Natural killer cell (primary cell): Measurements from ENCODE around the gene SDR42E2. TPM values are rescaled to one million over a fixed set of nuclear protein-coding genes. Genes with fewer than 3 reads are reported as not detected.

Experiments
- ATAC-seq, 3 donors: fragments of 150-1000 bp in 2 of 3; fragments of 200-7000 bp in 1 of 3; cut with Tn5 transposase; 1 replicate in 1 of 3; 2 replicates in 2 of 3; pipeline ENCODE4 v1.10.0; 2021; ENCODE audit warnings: mild to moderate bottlenecking in 2 of 3, moderate library complexity in 2 of 3
- DNase-seq, 2 donors: peaks; one replicate each; pipeline versions ENCODE4 v3.0.0 to v3.0.0-alpha.2; 2013 to 2021; ENCODE audit warnings: mixed read lengths in 1 of 2
- H3K27ac ChIP-seq: one replicate; pipeline ENCODE4 v1.5.1; 2013; ENCODE audit warnings: mild to moderate bottlenecking, low read length
- H3K27me3 ChIP-seq: one replicate; pipeline ENCODE4 v1.6.1; 2013; ENCODE audit warnings: low read length; ENCODE audit not compliant: control insufficient read depth, insufficient read depth
- H3K36me3 ChIP-seq: one replicate; pipeline ENCODE4 v1.6.1; 2013; ENCODE audit warnings: low read length; ENCODE audit not compliant: control insufficient read depth, insufficient read depth
- H3K4me1 ChIP-seq: one replicate; pipeline ENCODE4 v1.6.1; 2013; ENCODE audit warnings: low read length; ENCODE audit not compliant: control insufficient read depth, insufficient read depth
- H3K4me3 ChIP-seq: one replicate; pipeline ENCODE4 v1.5.1; 2013; ENCODE audit warnings: low read length
- H3K9me3 ChIP-seq: one replicate; pipeline ENCODE4 v1.6.1; 2013; ENCODE audit warnings: low read length; ENCODE audit not compliant: control insufficient read depth, insufficient read depth
- H3K27ac Mint-ChIP-seq, 2 donors: one replicate each; pipeline ENCODE4 v1.8.0; 2022; ENCODE audit warnings: mild to moderate bottlenecking in 2 of 2, mixed read lengths in 2 of 2, moderate library complexity in 1 of 2
- H3K27me3 Mint-ChIP-seq, 2 donors: one replicate each; pipeline ENCODE4 v1.8.0; 2022; ENCODE audit warnings: low read depth in 2 of 2, mixed read lengths in 2 of 2
- H3K36me3 Mint-ChIP-seq: one replicate; pipeline ENCODE4 v1.8.0; 2022; ENCODE audit warnings: mixed read lengths
- H3K4me1 Mint-ChIP-seq, 2 donors: one replicate each; pipeline ENCODE4 v1.8.0; 2022; ENCODE audit warnings: mixed read lengths in 2 of 2
- H3K4me3 Mint-ChIP-seq: one replicate; pipeline ENCODE4 v1.8.0; 2022; ENCODE audit warnings: mild to moderate bottlenecking, moderate library complexity, mixed read lengths
- H3K9me3 Mint-ChIP-seq, 2 donors: one replicate each; pipeline ENCODE4 v1.8.0; 2022; ENCODE audit warnings: mixed read lengths in 2 of 2
- CTCF ChIP-seq: fragments of 200-600 bp; IDR thresholded peaks from one replicate; pipeline ENCODE4 v1.8.0; 2022; ENCODE audit warnings: antibody characterized with exemption
- whole genome bisulfite sequencing: methylation state at CpG from one replicate; pipeline ENCODE4 v1.1.7; 2013; ENCODE audit warnings: missing lambda C conversion rate; ENCODE audit not compliant: insufficient coverage; 5-methylcytosine and 5-hydroxymethylcytosine counted together
- intact Hi-C: fragments of 100-400 bp; cut with micrococcal nuclease; formaldehyde crosslinking; loops from one replicate; pipeline ENCODE4 v1.14.2; 2022
- total RNA-seq, 4 donors: library from RNA; stranded (reverse); fragments of 120-200 nt in 1 of 4; gene quantifications; one replicate each; pipeline versions ENCODE4 v1.2.3 to v1.2.4, GENCODE V29; 2013 to 2022

Gene SDR42E2
- total RNA-seq, 3 donors from 2014 or later (not counting 1 experiment from before 2014, with no cell fraction given), result 0.92 to 1.9 (median 0.93) TPM

- TF ChIP-seq CTCF, result no peak
- ATAC-seq (no peak), DNase-seq (no peak)
- H3K27me3 Mint-ChIP-seq, result no peaks in the 10 kb centered on the region
- H3K4me1 ChIP-seq, result no peaks in the 10 kb centered on the region
- no peak overlapping the region for H3K4me3 Mint-ChIP-seq
- H3K36me3 Mint-ChIP-seq, result no peaks in the 10 kb centered on the region
- H3K4me1 Mint-ChIP-seq, result no peaks in the 10 kb centered on the region
- peaks cover 8% of the 10 kb centered on the region for H3K36me3 ChIP-seq
- H3K4me3 ChIP-seq, result no peak overlapping the region
- H3K9me3 Mint-ChIP-seq, result no peaks in the 10 kb centered on the region
- H3K27me3 ChIP-seq, result no peaks in the 10 kb centered on the region
- H3K27ac ChIP-seq, result no peak overlapping the region
- intact Hi-C loops, result no loop called here
- no peaks in the 10 kb centered on the region for H3K9me3 ChIP-seq
- 77% methylated on average over 7 of the region's 7 CpGs for WGBS
- H3K27ac Mint-ChIP-seq, result no peak overlapping the region
Observed at GRCh38 chr16:22229889-22230288, 67.6 kb downstream of the SDR42E2 start.

- Mint-ChIP-seq H3K9me3 (no peaks in the 10 kb centered on the region), H3K27ac (no peak overlapping the region), H3K4me1 (no peaks in the 10 kb centered on the region), H3K27me3 (no peaks in the 10 kb centered on the region), H3K36me3 (no peaks in the 10 kb centered on the region), H3K4me3 (no peak overlapping the region)
- no peak for DNase-seq
- peaks cover 4% of the 10 kb centered on the region for H3K36me3 ChIP-seq
- no peak for ATAC-seq
- intact Hi-C loops, result no loop called here
- H3K4me3 ChIP-seq, result no peak overlapping the region
- H3K4me1 ChIP-seq, result no peaks in the 10 kb centered on the region
- H3K27me3 ChIP-seq, result no peaks in the 10 kb centered on the region
- H3K27ac ChIP-seq, result no peak overlapping the region
- H3K9me3 ChIP-seq, result no peaks in the 10 kb centered on the region
- 90% methylated on average over 12 of the region's 14 CpGs for WGBS
- no peak for TF ChIP-seq CTCF
Observed at GRCh38 chr16:22232277-22233036, 70.2 kb downstream of the SDR42E2 start.

GRCh38 chr16:22233037-22233372 is 70.7 kb downstream of the SDR42E2 start:
- WGBS, result 99% methylated on average over 6 of the region's 6 CpGs
- ATAC-seq, result no peak

More at GRCh38 chr16:22233037-22233372, 70.7 kb downstream of the SDR42E2 start:
- no peaks in the 10 kb centered on the region for H3K4me1 ChIP-seq
- Mint-ChIP-seq H3K36me3 (no peaks in the 10 kb centered on the region), H3K27ac (no peak overlapping the region), H3K4me3 (no peak overlapping the region), H3K4me1 (no peaks in the 10 kb centered on the region), H3K9me3 (no peaks in the 10 kb centered on the region), H3K27me3 (no peaks in the 10 kb centered on the region)
- H3K27ac ChIP-seq, result no peak overlapping the region
- no peak for DNase-seq
- no peak for TF ChIP-seq CTCF
- peaks cover 4% of the 10 kb centered on the region for H3K36me3 ChIP-seq
- no peak overlapping the region for H3K4me3 ChIP-seq
- no peaks in the 10 kb centered on the region for H3K9me3 ChIP-seq
- H3K27me3 ChIP-seq, result no peaks in the 10 kb centered on the region
- intact Hi-C loops, result no loop called here
